Right atrium auricular region (tissue), 2 donors: ENCODE data around the gene SPRYD3. TPM values are rescaled to one million over a fixed set of nuclear protein-coding genes. Genes with fewer than 3 reads are reported as not detected.

Experiments used
- DNase-seq: peaks from one replicate; pipeline ENCODE4 v3.0.0-alpha.2; 2019; ENCODE audit warnings: low spot score
- H3K27ac ChIP-seq, 2 donors: fragments of 200-600 bp; sonication (generic); 1 replicate in 1 of 2; 2 replicates in 1 of 2; pipeline ENCODE4 v1.5.1; 2016 to 2019
- H3K27me3 ChIP-seq, 2 donors: fragments of 200-600 bp; sonication (generic); one replicate each; pipeline versions ENCODE4 v1.5.1 to v1.6.0; 2017 to 2019
- H3K36me3 ChIP-seq: fragments of 200-600 bp; sonication (generic); one replicate; pipeline ENCODE4 v1.5.1; 2016
- H3K4me1 ChIP-seq, 2 donors: fragments of 200-600 bp; sonication (generic); one replicate each; pipeline versions ENCODE4 v1.5.1 to v1.6.0; 2017 to 2019
- H3K4me3 ChIP-seq, 2 donors: fragments of 200-600 bp; sonication (generic); 1 replicate in 1 of 2; 2 replicates in 1 of 2; pipeline ENCODE4 v1.5.1; 2017 to 2019; ENCODE audit warnings: mild to moderate bottlenecking in 1 of 2, moderate library complexity in 1 of 2
- H3K9me3 ChIP-seq, 2 donors: fragments of 200-600 bp; sonication (generic); one replicate each; pipeline ENCODE4 v1.5.1; 2019
- CTCF ChIP-seq, 2 donors: fragments of 200-600 bp; sonication (generic); IDR thresholded peaks; one replicate each; pipeline ENCODE4 v1.5.1; 2019; ENCODE audit warnings: antibody characterized with exemption in 2 of 2
- total RNA-seq, 2 donors: library from RNA; depleted of rRNA; stranded (reverse); fragments of >200 nt; gene quantifications; one replicate each; pipeline ENCODE4 v1.1.0, GENCODE V29; 2016

SPRYD3 gene
- total RNA-seq, 2 donors from 2014 or later: 33.5 to 64.5 TPM

- DNase-seq: peak; percentile 95
- Histone ChIP-seq H3K4me1 (peaks cover 3 to 75% of the 10 kb centered on the region in 2 donors), H3K9me3 (no peaks in the 10 kb centered on the region), H3K27ac (peak overlapping the region; percentile 97 to 100), H3K4me3 (peak overlapping the region; percentile 75 to 77), H3K27me3 (no peaks in the 10 kb centered on the region), H3K36me3 (no peaks in the 10 kb centered on the region)
- no peak for TF ChIP-seq CTCF (IDR thresholded peaks at IDR 0.05)
Measured at GRCh38 chr12:53046655-53047220, 32.5 kb downstream of the SPRYD3 start.

- Histone ChIP-seq H3K4me1 (peaks cover 3 to 64% of the 10 kb centered on the region in 2 donors), H3K27ac (peak overlapping the region; percentile 97 to 100), H3K36me3 (peaks cover under 1% of the 10 kb centered on the region), H3K4me3 (peak overlapping the region; percentile 75 to 77), H3K27me3 (no peaks in the 10 kb centered on the region), H3K9me3 (no peaks in the 10 kb centered on the region)
- no peak for DNase-seq
- no peak for TF ChIP-seq CTCF (IDR thresholded peaks at IDR 0.05)
Measured at GRCh38 chr12:53045696-53046045, 33.5 kb downstream of the SPRYD3 start.

GRCh38 chr12:53044896-53045695 is 34.1 kb downstream of the SPRYD3 start:
- DNase-seq: no peak
- Histone ChIP-seq H3K27ac (peak overlapping the region; percentile 97 to 100), H3K9me3 (no peaks in the 10 kb centered on the region), H3K36me3 (peaks cover 6% of the 10 kb centered on the region), H3K27me3 (no peaks in the 10 kb centered on the region), H3K4me1 (peaks cover 3 to 59% of the 10 kb centered on the region in 2 donors), H3K4me3 (peak overlapping the region; percentile 75 to 77)
- no peak for TF ChIP-seq CTCF (IDR thresholded peaks at IDR 0.05)

- Histone ChIP-seq H3K27me3 (no peaks in the 10 kb centered on the region), H3K4me3 (no peak overlapping the region), H3K36me3 (peaks cover 16% of the 10 kb centered on the region), H3K9me3 (no peaks in the 10 kb centered on the region), H3K4me1 (peaks cover 3 to 50% of the 10 kb centered on the region in 2 donors), H3K27ac (peak overlapping the region; percentile 97 to 100)
- no peak for TF ChIP-seq CTCF (IDR thresholded peaks at IDR 0.05)
- no peak for DNase-seq
Measured at GRCh38 chr12:53044052-53044581, 35.1 kb downstream of the SPRYD3 start.

GRCh38 chr12:53042607-53043454 is 36.4 kb downstream of the SPRYD3 start:
- H3K27me3 ChIP-seq: no peaks in the 10 kb centered on the region
- H3K27ac ChIP-seq: peak overlapping the region; percentile 8 to 12
- TF ChIP-seq CTCF (IDR thresholded peaks at IDR 0.05): no peak
- DNase-seq: no peak
- H3K36me3 ChIP-seq: peaks cover 29% of the 10 kb centered on the region
- H3K4me1 ChIP-seq: peaks cover 3 to 48% of the 10 kb centered on the region in 2 donors
- no peaks in the 10 kb centered on the region for H3K9me3 ChIP-seq
- no peak overlapping the region for H3K4me3 ChIP-seq
